ENCODE results near the gene MKNK2. TPM values are rescaled to one million over a fixed set of nuclear protein-coding genes. Genes with fewer than 3 reads are reported as not detected.
A peak's percentile ranks its signal among the peaks of the same experiment; 100 is the strongest.

Gene MKNK2
- total and polyA plus RNA-seq, 2 donors (not counting 1 experiment from before 2014, with no cell fraction given) = 24.7 to 409 TPM

DNA sequence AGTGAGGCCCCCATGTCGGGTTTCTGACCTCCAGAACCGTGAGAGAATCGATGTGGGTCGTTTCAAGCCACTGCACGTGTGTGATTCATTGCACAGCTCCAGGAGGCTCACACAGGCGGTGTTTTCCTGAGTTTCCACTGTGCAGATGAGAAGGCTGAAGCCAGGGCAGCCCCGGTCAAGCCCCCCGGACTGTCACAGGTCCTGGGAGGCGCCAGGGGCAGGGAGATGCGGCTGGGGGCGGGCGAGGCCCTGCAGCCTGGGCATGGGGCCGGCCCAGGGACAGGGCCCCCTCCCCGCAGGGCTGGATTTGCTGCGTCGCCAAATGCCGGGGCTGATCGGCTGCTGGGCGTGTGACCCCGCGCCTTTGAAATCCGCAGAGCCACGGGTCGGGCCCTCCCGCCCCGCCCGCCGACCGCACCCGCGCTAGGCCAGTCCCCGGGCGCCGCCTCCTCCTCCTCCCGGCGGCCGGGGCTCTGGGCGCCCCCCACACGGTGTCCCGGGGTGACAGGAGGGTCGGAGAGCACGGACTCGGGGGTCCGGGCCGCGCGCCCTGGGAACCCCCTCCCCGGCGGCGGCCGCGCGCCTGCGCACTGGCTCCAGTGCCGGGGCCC, 9.9 kb upstream of the MKNK2 start:
- Histone ChIP-seq H3K79me2 (ENCODE audit: control insufficient read depth, insufficient read depth, low read length) (no peaks in the 10 kb centered on the region), H2AFZ (ENCODE audit: low read length) (no peak overlapping the region), H4K20me1 (ENCODE audit: control insufficient read depth, extremely low read depth, insufficient read depth, low read length) (no peaks in the 10 kb centered on the region), H3K27me3 (ENCODE audit: control insufficient read depth, insufficient read depth, low read length) (no peaks in the 10 kb centered on the region), H3K36me3 (ENCODE audit: control insufficient read depth, insufficient read depth, low read length) (no peaks in the 10 kb centered on the region), H3K4me1 (ENCODE audit: control insufficient read depth, extremely low read depth, insufficient read depth, low read length) (peaks cover 36% of the 10 kb centered on the region), H3K27ac (ENCODE audit: insufficient read depth, low read length) (peak overlapping the region; percentile 95), H3K4me3 (replicated peaks in 1 of 4; ENCODE audit: control extremely low read depth in 1 of 4, insufficient read depth in 1 of 4, low read depth in 3 of 4, low read length in 4 of 4) (peak overlapping the region; percentile 22 to 65 (median 32)), H3K4me2 (ENCODE audit: extremely low read depth, insufficient read depth, low read length) (peak overlapping the region; percentile 73), H3K9ac (ENCODE audit: insufficient read depth, low read length) (peak overlapping the region; percentile 97), H3K9me3 (ENCODE audit: control insufficient read depth, insufficient read depth, low read depth, low read length) (no peaks in the 10 kb centered on the region)
- TF ChIP-seq, protein P1, sequence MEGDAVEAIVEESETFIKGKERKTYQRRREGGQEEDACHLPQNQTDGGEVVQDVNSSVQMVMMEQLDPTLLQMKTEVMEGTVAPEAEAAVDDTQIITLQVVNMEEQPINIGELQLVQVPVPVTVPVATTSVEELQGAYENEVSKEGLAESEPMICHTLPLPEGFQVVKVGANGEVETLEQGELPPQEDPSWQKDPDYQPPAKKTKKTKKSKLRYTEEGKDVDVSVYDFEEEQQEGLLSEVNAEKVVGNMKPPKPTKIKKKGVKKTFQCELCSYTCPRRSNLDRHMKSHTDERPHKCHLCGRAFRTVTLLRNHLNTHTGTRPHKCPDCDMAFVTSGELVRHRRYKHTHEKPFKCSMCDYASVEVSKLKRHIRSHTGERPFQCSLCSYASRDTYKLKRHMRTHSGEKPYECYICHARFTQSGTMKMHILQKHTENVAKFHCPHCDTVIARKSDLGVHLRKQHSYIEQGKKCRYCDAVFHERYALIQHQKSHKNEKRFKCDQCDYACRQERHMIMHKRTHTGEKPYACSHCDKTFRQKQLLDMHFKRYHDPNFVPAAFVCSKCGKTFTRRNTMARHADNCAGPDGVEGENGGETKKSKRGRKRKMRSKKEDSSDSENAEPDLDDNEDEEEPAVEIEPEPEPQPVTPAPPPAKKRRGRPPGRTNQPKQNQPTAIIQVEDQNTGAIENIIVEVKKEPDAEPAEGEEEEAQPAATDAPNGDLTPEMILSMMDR (conservative IDR thresholded peaks at IDR 0.05 in 1 of 2, IDR thresholded peaks at IDR 0.05 in 1 of 2; ENCODE audit: low read depth in 1 of 2, low read length in 2 of 2) = no peak
- TF ChIP-seq EZH2 (IDR thresholded peaks at IDR 0.05; ENCODE audit: low read length, missing control alignments) = no peak
- DNase-seq (ENCODE audit: low read depth in 2 of 2) = peak; percentile 58 to 89

DNA sequence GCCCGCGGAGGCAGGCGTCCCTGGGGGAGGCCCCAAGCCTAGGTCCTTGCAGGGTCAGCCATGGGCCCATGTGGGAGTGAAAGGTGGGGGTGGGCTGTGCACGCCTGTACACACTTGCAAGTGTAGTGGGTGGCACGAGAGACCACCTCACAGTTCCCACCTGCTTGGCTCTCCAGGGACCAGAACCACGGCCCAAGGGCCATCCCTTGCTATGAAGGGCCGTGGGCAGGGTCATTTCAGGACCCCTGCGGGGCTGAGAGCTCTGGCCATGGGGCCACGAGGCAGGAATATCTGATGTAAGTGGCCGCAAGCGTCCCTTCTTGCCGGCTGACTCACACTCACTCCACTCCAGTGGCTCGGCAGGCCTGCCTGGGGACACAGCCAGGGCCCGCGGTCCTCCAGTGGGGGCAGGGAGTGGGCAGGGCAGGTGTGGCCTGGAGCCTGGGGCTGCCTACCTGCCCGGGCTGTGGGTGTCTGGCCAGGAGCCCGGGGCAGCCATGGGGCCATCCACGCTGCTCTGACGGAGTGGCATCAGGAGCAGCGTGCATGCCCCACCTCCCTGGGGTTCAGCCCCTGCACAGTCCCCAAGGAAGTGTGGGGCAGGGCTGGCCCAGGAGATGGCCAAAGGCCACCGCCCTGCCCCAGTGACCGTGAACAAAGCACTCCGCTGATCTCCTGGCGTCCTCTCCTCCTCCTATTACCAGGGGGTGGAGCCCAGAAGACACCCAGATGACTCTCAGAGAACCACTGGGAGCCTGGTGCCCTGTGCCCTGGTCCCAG, 8.6 kb upstream of the MKNK2 start:
- no peaks in the 10 kb centered on the region for H4K20me1 ChIP-seq (ENCODE audit: control insufficient read depth, extremely low read depth, insufficient read depth, low read length)
- no peaks in the 10 kb centered on the region for H3K27me3 ChIP-seq (ENCODE audit: control insufficient read depth, insufficient read depth, low read length)
- H3K4me3 ChIP-seq (replicated peaks in 1 of 4; ENCODE audit: control extremely low read depth in 1 of 4, insufficient read depth in 1 of 4, low read depth in 3 of 4, low read length in 4 of 4) = no peak overlapping the region
- H3K27ac ChIP-seq (ENCODE audit: insufficient read depth, low read length) = peak overlapping the region; percentile 95
- no peaks in the 10 kb centered on the region for H3K9me3 ChIP-seq (ENCODE audit: control insufficient read depth, insufficient read depth, low read depth, low read length)
- H3K36me3 ChIP-seq (ENCODE audit: control insufficient read depth, insufficient read depth, low read length) = no peaks in the 10 kb centered on the region
- no peak overlapping the region for H2AFZ ChIP-seq (ENCODE audit: low read length)
- TF ChIP-seq EZH2 (IDR thresholded peaks at IDR 0.05; ENCODE audit: low read length, missing control alignments) = no peak
- TF ChIP-seq, protein P1 (conservative IDR thresholded peaks at IDR 0.05 in 1 of 2, IDR thresholded peaks at IDR 0.05 in 1 of 2; ENCODE audit: low read depth in 1 of 2, low read length in 2 of 2) = no peak
- no peaks in the 10 kb centered on the region for H3K79me2 ChIP-seq (ENCODE audit: control insufficient read depth, insufficient read depth, low read length)
- DNase-seq (ENCODE audit: low read depth in 2 of 2) = peak; percentile 73 to 89
- H3K9ac ChIP-seq (ENCODE audit: insufficient read depth, low read length) = peak overlapping the region; percentile 49
- H3K4me1 ChIP-seq (ENCODE audit: control insufficient read depth, extremely low read depth, insufficient read depth, low read length) = peaks cover 35% of the 10 kb centered on the region
- H3K4me2 ChIP-seq (ENCODE audit: extremely low read depth, insufficient read depth, low read length) = no peak overlapping the region

DNA sequence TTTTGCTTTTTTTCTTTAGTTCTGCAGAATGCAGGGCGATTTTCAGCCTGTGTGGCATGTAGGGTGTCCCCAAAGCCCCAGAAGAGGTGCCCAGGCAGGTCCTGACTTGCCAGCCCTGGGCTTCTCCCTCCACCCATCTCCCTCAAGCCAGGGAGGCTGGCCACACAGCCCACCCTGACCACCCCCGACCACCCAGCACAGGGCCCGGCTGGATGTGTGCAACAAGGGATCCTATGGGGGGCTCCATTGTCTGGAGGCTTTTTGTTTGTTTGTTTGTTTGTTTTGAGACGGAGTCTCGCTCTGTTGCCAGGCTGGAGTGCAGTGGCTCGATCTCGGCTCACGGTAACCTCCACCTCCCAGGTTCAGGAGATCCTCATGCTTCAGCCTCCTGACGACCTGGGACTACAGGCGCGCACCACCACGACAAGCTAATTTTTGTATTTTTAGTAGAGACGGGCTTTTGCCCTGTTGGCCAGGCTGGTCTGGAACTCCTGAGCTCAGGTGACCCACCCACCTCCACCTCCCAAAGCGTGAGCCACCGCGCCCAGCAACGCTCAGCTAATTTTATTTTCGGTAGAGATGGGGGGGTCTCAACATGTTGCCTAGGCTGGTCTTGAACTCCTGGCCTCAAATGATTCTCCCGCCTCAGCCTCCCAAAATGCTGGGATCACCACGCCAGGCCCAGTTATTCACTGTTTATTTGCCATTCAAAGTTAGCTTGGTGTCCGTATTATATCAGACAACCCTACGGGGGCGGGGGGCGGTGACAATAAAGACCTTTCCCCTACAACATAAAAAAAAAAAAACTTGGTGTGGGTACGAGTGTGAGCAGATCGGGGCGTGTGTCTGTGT, 7.8 kb upstream of the MKNK2 start:
- H3K79me2 ChIP-seq (ENCODE audit: control insufficient read depth, insufficient read depth, low read length) = no peaks in the 10 kb centered on the region
- DNase-seq (ENCODE audit: low read depth in 2 of 2) = no peak
- H3K9me3 ChIP-seq (ENCODE audit: control insufficient read depth, insufficient read depth, low read depth, low read length) = no peaks in the 10 kb centered on the region
- H3K27ac ChIP-seq (ENCODE audit: insufficient read depth, low read length) = peak overlapping the region; percentile 95
- H3K27me3 ChIP-seq (ENCODE audit: control insufficient read depth, insufficient read depth, low read length) = no peaks in the 10 kb centered on the region
- TF ChIP-seq, protein P1 (conservative IDR thresholded peaks at IDR 0.05 in 1 of 2, IDR thresholded peaks at IDR 0.05 in 1 of 2; ENCODE audit: low read depth in 1 of 2, low read length in 2 of 2) = no peak
- TF ChIP-seq EZH2 (IDR thresholded peaks at IDR 0.05; ENCODE audit: low read length, missing control alignments) = no peak
- H3K4me2 ChIP-seq (ENCODE audit: extremely low read depth, insufficient read depth, low read length) = no peak overlapping the region
- no peak overlapping the region for H2AFZ ChIP-seq (ENCODE audit: low read length)
- no peaks in the 10 kb centered on the region for H4K20me1 ChIP-seq (ENCODE audit: control insufficient read depth, extremely low read depth, insufficient read depth, low read length)
- H3K9ac ChIP-seq (ENCODE audit: insufficient read depth, low read length) = no peak overlapping the region
- no peaks in the 10 kb centered on the region for H3K36me3 ChIP-seq (ENCODE audit: control insufficient read depth, insufficient read depth, low read length)
- H3K4me1 ChIP-seq (ENCODE audit: control insufficient read depth, extremely low read depth, insufficient read depth, low read length) = peaks cover 31% of the 10 kb centered on the region
- no peak overlapping the region for H3K4me3 ChIP-seq (replicated peaks in 1 of 4; ENCODE audit: control extremely low read depth in 1 of 4, insufficient read depth in 1 of 4, low read depth in 3 of 4, low read length in 4 of 4)

All from fibroblast of lung (primary cell).